ENCODE results near the gene OR8A1.

Gene OR8A1

GRCh38 chr11:124556828-124557227, 13.0 kb upstream of the OR8A1 start:
- H3K4me1 ChIP-seq (ENCODE audit: control insufficient read depth in 1 of 2, insufficient read depth in 2 of 2, low read length in 2 of 2) = no peaks in the 10 kb centered on the region
- H3K27ac ChIP-seq (ENCODE audit: low read length) = no peak overlapping the region
- no peaks in the 10 kb centered on the region for H3K36me3 ChIP-seq (ENCODE audit: control insufficient read depth in 1 of 2, insufficient read depth in 2 of 2, low read length in 2 of 2)
- no peaks in the 10 kb centered on the region for H3K27me3 ChIP-seq (ENCODE audit: low read depth, low read length)
- H3K9me3 ChIP-seq (ENCODE audit: control insufficient read depth in 1 of 2, low read length in 2 of 2) = no peaks in the 10 kb centered on the region
- no peak overlapping the region for H3K4me3 ChIP-seq (ENCODE audit: low read depth in 1 of 2, low read length in 2 of 2)

DNA sequence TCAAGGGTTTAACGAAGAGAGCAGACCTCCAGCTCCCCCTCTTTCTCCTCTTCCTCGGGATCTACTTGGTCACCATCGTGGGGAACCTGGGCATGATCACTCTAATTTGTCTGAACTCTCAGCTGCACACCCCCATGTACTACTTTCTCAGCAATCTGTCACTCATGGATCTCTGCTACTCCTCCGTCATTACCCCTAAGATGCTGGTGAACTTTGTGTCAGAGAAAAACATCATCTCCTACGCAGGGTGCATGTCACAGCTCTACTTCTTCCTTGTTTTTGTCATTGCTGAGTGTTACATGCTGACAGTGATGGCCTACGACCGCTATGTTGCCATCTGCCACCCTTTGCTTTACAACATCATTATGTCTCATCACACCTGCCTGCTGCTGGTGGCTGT, 363 bp downstream of the OR8A1 start:
- Histone ChIP-seq H3K36me3 (ENCODE audit: control insufficient read depth in 1 of 2, insufficient read depth in 2 of 2, low read length in 2 of 2) (no peaks in the 10 kb centered on the region), H3K9me3 (ENCODE audit: control insufficient read depth in 1 of 2, low read length in 2 of 2) (no peaks in the 10 kb centered on the region), H3K4me3 (ENCODE audit: low read depth in 1 of 2, low read length in 2 of 2) (no peak overlapping the region), H3K27me3 (ENCODE audit: low read depth, low read length) (no peaks in the 10 kb centered on the region), H3K4me1 (ENCODE audit: control insufficient read depth in 1 of 2, insufficient read depth in 2 of 2, low read length in 2 of 2) (no peaks in the 10 kb centered on the region), H3K27ac (ENCODE audit: low read length) (no peak overlapping the region)

GRCh38 chr11:124577716-124578427, 8.1 kb downstream of the OR8A1 start:
- Histone ChIP-seq H3K4me3 (ENCODE audit: low read depth in 1 of 2, low read length in 2 of 2) (no peak overlapping the region), H3K4me1 (ENCODE audit: control insufficient read depth in 1 of 2, insufficient read depth in 2 of 2, low read length in 2 of 2) (no peaks in the 10 kb centered on the region), H3K9me3 (ENCODE audit: control insufficient read depth in 1 of 2, low read length in 2 of 2) (no peaks in the 10 kb centered on the region), H3K36me3 (ENCODE audit: control insufficient read depth in 1 of 2, insufficient read depth in 2 of 2, low read length in 2 of 2) (no peaks in the 10 kb centered on the region), H3K27ac (ENCODE audit: low read length) (no peak overlapping the region), H3K27me3 (ENCODE audit: low read depth, low read length) (no peaks in the 10 kb centered on the region)

DNA sequence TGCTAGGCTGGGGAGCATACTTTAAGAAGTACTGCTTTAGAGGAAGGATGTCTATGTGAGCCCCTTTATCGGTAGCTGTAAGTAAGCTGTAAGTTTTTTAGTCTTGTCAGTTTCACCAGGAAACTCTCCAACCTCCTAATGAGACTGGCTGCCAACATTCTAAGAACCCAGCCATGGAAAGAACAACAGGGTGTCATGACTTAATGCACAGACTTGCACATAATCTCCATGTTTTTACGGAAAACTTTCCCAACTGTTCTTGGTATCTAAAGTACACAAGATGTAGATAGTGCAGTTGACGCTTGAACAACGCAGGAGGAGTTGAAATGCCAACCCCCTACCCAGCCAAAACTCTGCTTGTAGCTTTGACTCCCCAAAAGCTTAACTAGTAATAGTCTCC, 9.0 kb downstream of the OR8A1 start:
- Histone ChIP-seq H3K36me3 (ENCODE audit: control insufficient read depth in 1 of 2, insufficient read depth in 2 of 2, low read length in 2 of 2) (no peaks in the 10 kb centered on the region), H3K4me3 (ENCODE audit: low read depth in 1 of 2, low read length in 2 of 2) (no peak overlapping the region), H3K4me1 (ENCODE audit: control insufficient read depth in 1 of 2, insufficient read depth in 2 of 2, low read length in 2 of 2) (no peaks in the 10 kb centered on the region), H3K27ac (ENCODE audit: low read length) (no peak overlapping the region), H3K27me3 (ENCODE audit: low read depth, low read length) (no peaks in the 10 kb centered on the region), H3K9me3 (ENCODE audit: control insufficient read depth in 1 of 2, low read length in 2 of 2) (no peaks in the 10 kb centered on the region)

DNA sequence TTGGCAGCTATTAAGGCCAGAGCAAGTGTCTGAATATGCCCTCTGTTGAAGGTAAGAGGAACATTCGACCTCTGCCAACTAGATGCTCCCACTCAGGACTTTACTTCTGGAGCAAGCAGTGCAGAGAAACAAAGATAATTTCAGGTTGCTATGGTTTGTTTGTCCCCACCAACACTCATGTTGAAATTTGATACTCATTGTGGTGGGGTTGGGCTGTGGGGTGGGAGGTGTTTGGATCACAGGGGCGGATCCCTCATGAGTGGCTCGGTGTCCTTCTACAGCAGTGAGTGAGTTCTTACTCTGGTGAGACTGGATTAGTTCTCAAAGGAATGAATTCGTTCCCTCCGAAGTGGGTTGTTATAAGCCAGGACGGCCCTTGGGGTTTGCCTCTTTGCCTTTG, 12.0 kb downstream of the OR8A1 start:
- Histone ChIP-seq H3K27me3 (ENCODE audit: low read depth, low read length) (no peaks in the 10 kb centered on the region), H3K9me3 (ENCODE audit: control insufficient read depth in 1 of 2, low read length in 2 of 2) (no peaks in the 10 kb centered on the region), H3K27ac (ENCODE audit: low read length) (no peak overlapping the region), H3K4me1 (ENCODE audit: control insufficient read depth in 1 of 2, insufficient read depth in 2 of 2, low read length in 2 of 2) (no peaks in the 10 kb centered on the region), H3K4me3 (ENCODE audit: low read depth in 1 of 2, low read length in 2 of 2) (no peak overlapping the region), H3K36me3 (ENCODE audit: control insufficient read depth in 1 of 2, insufficient read depth in 2 of 2, low read length in 2 of 2) (no peaks in the 10 kb centered on the region)

GRCh38 chr11:124582565-124582964, 12.8 kb downstream of the OR8A1 start:
- no peaks in the 10 kb centered on the region for H3K4me1 ChIP-seq (ENCODE audit: control insufficient read depth in 1 of 2, insufficient read depth in 2 of 2, low read length in 2 of 2)

GRCh38 chr11:124583781-124584180, 14.0 kb downstream of the OR8A1 start:
- H3K4me1 ChIP-seq (ENCODE audit: control insufficient read depth in 1 of 2, insufficient read depth in 2 of 2, low read length in 2 of 2) = no peaks in the 10 kb centered on the region
- no peaks in the 10 kb centered on the region for H3K36me3 ChIP-seq (ENCODE audit: control insufficient read depth in 1 of 2, insufficient read depth in 2 of 2, low read length in 2 of 2)
- H3K9me3 ChIP-seq (ENCODE audit: control insufficient read depth in 1 of 2, low read length in 2 of 2) = no peaks in the 10 kb centered on the region
- H3K27ac ChIP-seq (ENCODE audit: low read length) = no peak overlapping the region
- no peaks in the 10 kb centered on the region for H3K27me3 ChIP-seq (ENCODE audit: low read depth, low read length)
- H3K4me3 ChIP-seq (ENCODE audit: low read depth in 1 of 2, low read length in 2 of 2) = no peak overlapping the region

More at GRCh38 chr11:124582565-124582964, 12.8 kb downstream of the OR8A1 start:
- H3K36me3 ChIP-seq (ENCODE audit: control insufficient read depth in 1 of 2, insufficient read depth in 2 of 2, low read length in 2 of 2) = no peaks in the 10 kb centered on the region
- no peak overlapping the region for H3K4me3 ChIP-seq (ENCODE audit: low read depth in 1 of 2, low read length in 2 of 2)
- no peaks in the 10 kb centered on the region for H3K27me3 ChIP-seq (ENCODE audit: low read depth, low read length)
- H3K9me3 ChIP-seq (ENCODE audit: control insufficient read depth in 1 of 2, low read length in 2 of 2) = no peaks in the 10 kb centered on the region
- no peak overlapping the region for H3K27ac ChIP-seq (ENCODE audit: low read length)

DNA sequence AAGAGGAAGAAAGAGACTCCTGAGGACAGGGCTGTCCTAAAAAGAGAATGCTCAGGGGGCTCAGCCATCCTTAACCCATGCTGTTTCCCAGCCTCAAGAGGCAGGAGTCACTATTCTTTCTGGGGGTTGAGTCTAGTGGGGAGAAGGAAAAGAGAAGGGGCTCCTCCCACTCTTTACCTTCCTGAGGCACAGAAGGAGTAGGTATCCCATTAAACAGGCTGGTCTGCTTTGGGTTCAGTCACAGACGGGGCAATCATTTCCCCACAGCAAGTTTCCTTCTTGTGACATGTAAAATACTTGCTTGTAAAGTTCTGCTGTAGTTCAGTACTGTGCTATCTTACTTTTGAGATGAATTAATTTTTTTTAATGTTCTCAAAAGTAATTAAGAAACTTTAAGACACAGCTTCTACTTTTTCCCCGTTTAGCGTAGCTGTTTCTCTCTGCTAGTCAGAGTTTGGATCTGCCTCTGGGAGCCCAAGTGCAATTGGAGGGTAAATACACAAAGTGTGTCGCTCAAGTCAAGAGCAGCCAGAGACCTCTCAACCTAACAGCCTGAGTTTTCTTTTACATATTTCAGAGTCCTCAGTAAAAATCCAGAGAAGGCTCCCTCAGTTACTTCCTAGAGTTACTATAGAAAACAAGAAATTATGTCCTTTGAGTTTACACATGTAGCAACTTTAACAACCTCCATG, 15.0 kb downstream of the OR8A1 start:
- Histone ChIP-seq H3K27ac (ENCODE audit: low read length) (no peak overlapping the region), H3K9me3 (ENCODE audit: control insufficient read depth in 1 of 2, low read length in 2 of 2) (no peaks in the 10 kb centered on the region), H3K4me3 (ENCODE audit: low read depth in 1 of 2, low read length in 2 of 2) (no peak overlapping the region), H3K4me1 (ENCODE audit: control insufficient read depth in 1 of 2, insufficient read depth in 2 of 2, low read length in 2 of 2) (no peaks in the 10 kb centered on the region), H3K36me3 (ENCODE audit: control insufficient read depth in 1 of 2, insufficient read depth in 2 of 2, low read length in 2 of 2) (no peaks in the 10 kb centered on the region), H3K27me3 (ENCODE audit: low read depth, low read length) (no peaks in the 10 kb centered on the region)

DNA sequence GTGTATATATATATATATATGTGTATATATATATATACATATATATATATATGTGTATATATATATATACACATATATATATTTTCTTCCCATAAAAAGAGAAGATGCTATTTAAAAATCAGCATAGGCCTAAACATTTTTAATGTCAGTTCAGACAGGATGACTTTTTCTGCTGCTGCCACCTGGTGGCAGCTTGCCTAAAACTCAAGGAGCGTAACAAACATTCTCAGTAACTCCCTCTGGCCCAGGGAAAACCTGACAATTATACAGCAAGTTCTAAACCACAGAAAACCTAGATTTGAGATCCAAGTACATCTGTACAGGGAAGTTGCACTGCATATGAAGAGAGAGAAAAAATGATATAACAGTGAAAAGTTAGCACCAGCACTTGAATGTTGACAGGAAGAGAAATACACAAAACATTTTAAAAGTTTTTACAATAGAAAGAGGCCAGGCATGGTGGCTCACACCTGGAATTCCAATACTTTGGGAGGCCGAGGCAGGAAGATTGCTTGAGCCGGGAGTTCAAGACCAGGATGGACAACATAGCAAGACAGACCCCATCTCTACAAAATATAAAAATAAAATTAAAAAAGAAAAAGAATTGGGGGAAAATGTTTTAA, 16.6 kb downstream of the OR8A1 start:
- Histone ChIP-seq H3K4me3 (ENCODE audit: low read depth in 1 of 2, low read length in 2 of 2) (no peak overlapping the region), H3K4me1 (ENCODE audit: control insufficient read depth in 1 of 2, insufficient read depth in 2 of 2, low read length in 2 of 2) (no peaks in the 10 kb centered on the region), H3K9me3 (ENCODE audit: control insufficient read depth in 1 of 2, low read length in 2 of 2) (no peaks in the 10 kb centered on the region), H3K36me3 (ENCODE audit: control insufficient read depth in 1 of 2, insufficient read depth in 2 of 2, low read length in 2 of 2) (no peaks in the 10 kb centered on the region), H3K27me3 (ENCODE audit: low read depth, low read length) (no peaks in the 10 kb centered on the region), H3K27ac (ENCODE audit: low read length) (no peak overlapping the region)

- Histone ChIP-seq H3K4me3 (ENCODE audit: low read depth in 1 of 2, low read length in 2 of 2) (no peak overlapping the region), H3K27ac (ENCODE audit: low read length) (no peak overlapping the region), H3K27me3 (ENCODE audit: low read depth, low read length) (no peaks in the 10 kb centered on the region), H3K9me3 (ENCODE audit: control insufficient read depth in 1 of 2, low read length in 2 of 2) (no peaks in the 10 kb centered on the region), H3K36me3 (ENCODE audit: control insufficient read depth in 1 of 2, insufficient read depth in 2 of 2, low read length in 2 of 2) (no peaks in the 10 kb centered on the region), H3K4me1 (ENCODE audit: control insufficient read depth in 1 of 2, insufficient read depth in 2 of 2, low read length in 2 of 2) (no peaks in the 10 kb centered on the region)
Measured at GRCh38 chr11:124591430-124591829, 21.6 kb downstream of the OR8A1 start.

GRCh38 chr11:124592627-124593026, 22.8 kb downstream of the OR8A1 start:
- no peaks in the 10 kb centered on the region for H3K9me3 ChIP-seq (ENCODE audit: control insufficient read depth in 1 of 2, low read length in 2 of 2)
- no peak overlapping the region for H3K4me3 ChIP-seq (ENCODE audit: low read depth in 1 of 2, low read length in 2 of 2)
- H3K27ac ChIP-seq (ENCODE audit: low read length) = no peak overlapping the region
- H3K4me1 ChIP-seq (ENCODE audit: control insufficient read depth in 1 of 2, insufficient read depth in 2 of 2, low read length in 2 of 2) = no peaks in the 10 kb centered on the region
- H3K27me3 ChIP-seq (ENCODE audit: low read depth, low read length) = no peaks in the 10 kb centered on the region
- H3K36me3 ChIP-seq (ENCODE audit: control insufficient read depth in 1 of 2, insufficient read depth in 2 of 2, low read length in 2 of 2) = no peaks in the 10 kb centered on the region

All from muscle layer of duodenum (tissue), 2 donors.